Kidney (tissue), 14 donors: ENCODE data around the gene UBASH3B. TPM values are rescaled to one million over a fixed set of nuclear protein-coding genes. Genes with fewer than 3 reads are reported as not detected.
A peak's percentile ranks its signal among the peaks of the same experiment; 100 is the strongest.

Experiments
- DNase-seq, 5 donors: peaks; one replicate each; pipeline ENCODE4 v3.0.0-alpha.2; 2013 to 2020
- FAIRE-seq: peaks from 2 replicates; lab custom pipeline; 2012; peaks lifted over from hg19 to GRCh38; lab: Jason Lieb, UNC
- H3K27ac ChIP-seq, 2 donors: one replicate each; pipeline ENCODE4 v1.7.0; 2013; ENCODE audit warnings: low read depth in 2 of 2, low read length in 2 of 2, inconsistent platforms in 1 of 2
- H3K27me3 ChIP-seq: one replicate; pipeline ENCODE4 v1.7.1; 2013; ENCODE audit warnings: low read length, inconsistent platforms; ENCODE audit not compliant: control insufficient read depth, insufficient read depth
- H3K36me3 ChIP-seq, 3 donors: one replicate each; pipeline versions ENCODE4 v1.7.0 to v1.7.1; 2013; ENCODE audit warnings: low read length in 3 of 3, control low read depth in 1 of 3, inconsistent platforms in 1 of 3; ENCODE audit not compliant: insufficient read depth in 3 of 3, control insufficient read depth in 2 of 3
- H3K4me1 ChIP-seq, 3 donors: one replicate each; pipeline versions ENCODE4 v1.7.0 to v1.7.1; 2013; ENCODE audit warnings: low read length in 3 of 3, inconsistent platforms in 1 of 3, low read depth in 1 of 3; ENCODE audit not compliant: control insufficient read depth in 2 of 3, insufficient read depth in 2 of 3
- H3K4me3 ChIP-seq, 3 donors: one replicate each; pipeline versions ENCODE4 v1.7.0 to v1.8.1; 2013; ENCODE audit warnings: low read length in 3 of 3, control low read depth in 1 of 3, inconsistent platforms in 1 of 3
- H3K9ac ChIP-seq, 3 donors: one replicate each; pipeline versions ENCODE4 v1.7.0 to v1.7.1; 2013; ENCODE audit warnings: low read length in 3 of 3, control low read depth in 1 of 3, inconsistent platforms in 1 of 3
- H3K9me3 ChIP-seq, 3 donors: one replicate each; pipeline versions ENCODE4 v1.7.0 to v1.7.1; 2013; ENCODE audit warnings: low read length in 3 of 3, control low read depth in 1 of 3, inconsistent platforms in 1 of 3; ENCODE audit not compliant: control insufficient read depth in 2 of 3, insufficient read depth in 1 of 3
- CTCF ChIP-seq: IDR thresholded peaks from 3 replicates; pipeline ENCODE4 v1.5.1; 2012; ENCODE audit warnings: mild to moderate bottlenecking, moderate library complexity, borderline replicate concordance; ENCODE audit not compliant: insufficient read depth; ENCODE audit errors: extremely low read depth
- intact Hi-C: fragments of 100-400 bp; cut with DNase I; formaldehyde crosslinking; loops from one replicate; pipeline ENCODE4 v1.11.1; 2022
- polyA plus RNA-seq: library from polyadenylated mRNA; stranded (reverse); fragments of 350-450 nt; fragmentation: Illumina TruSeq; extraction: RNeasy Lipid Tissue Mini Kit (QIAGEN cat#74804); gene quantifications from one replicate; pipeline ENCODE4 v1.2.3, GENCODE V29; 2014; ENCODE audit warnings: low read depth, low replicate concordance; ENCODE audit not compliant: insufficient read depth
- total RNA-seq: library from RNA; stranded (reverse); fragmentation: NEBNext Ultra II Directional; extraction: Animal tissue kit (Norgen Biotek cat#: 25700); gene quantifications from one replicate; pipeline ENCODE4 v1.2.1, GENCODE V29; 2021
- donor health status: control.
- donor health status: control.
- donor health status: control.
- donor health status: control.
- donor health status: control.
- donor health status: DM: yes; HTN: yes; CAD: no.
- donor health status: Normal renal cell carcinoma (clear cell type).

UBASH3B gene
- total and polyA plus RNA-seq, 2 donors from 2014 or later: 0.62 to 22.8 TPM

- no peak for TF ChIP-seq CTCF
- Histone ChIP-seq H3K27ac (no peak overlapping the region), H3K9ac (no peak overlapping the region), H3K4me3 (no peak overlapping the region), H3K36me3 (no peaks in the 10 kb centered on the region), H3K4me1 (peaks cover 0 to 6% (median 0%) of the 10 kb centered on the region in 3 donors), H3K27me3 (no peaks in the 10 kb centered on the region), H3K9me3 (no peaks in the 10 kb centered on the region)
- DNase-seq (peak in 1 of 5 donors; percentile 69), FAIRE-seq (no peak)
- intact Hi-C loops: no loop called here
Measured at GRCh38 chr11:122653916-122654585, 1.5 kb upstream of the UBASH3B start.

GRCh38 chr11:122656073-122656630, 630 bp downstream of the UBASH3B start:
- TF ChIP-seq CTCF: no peak

GRCh38 chr11:122656631-122657101, 1.1 kb downstream of the UBASH3B start:
- TF ChIP-seq CTCF: no peak
- intact Hi-C loops: no loop called here
- peak overlapping the region; percentile 59 to 73 (median 71) for H3K4me3 ChIP-seq
- no peaks in the 10 kb centered on the region for H3K27me3 ChIP-seq
- no peaks in the 10 kb centered on the region for H3K9me3 ChIP-seq
- DNase-seq: peak in 4 of 5 donors; percentile 44 to 83 (median 68)
- no peaks in the 10 kb centered on the region for H3K36me3 ChIP-seq
- no peak for FAIRE-seq
- H3K9ac ChIP-seq: peak overlapping the region in 2 of 3 donors; percentile 34 to 59
- peaks cover 0 to 6% (median 3%) of the 10 kb centered on the region in 3 donors for H3K4me1 ChIP-seq
- H3K27ac ChIP-seq: peak overlapping the region; percentile 85 to 94

More at GRCh38 chr11:122656073-122656630, 630 bp downstream of the UBASH3B start:
- Histone ChIP-seq H3K9ac (peak overlapping the region; percentile 58 to 75 (median 59)), H3K9me3 (no peaks in the 10 kb centered on the region), H3K27ac (peak overlapping the region; percentile 85 to 94), H3K36me3 (no peaks in the 10 kb centered on the region), H3K27me3 (no peaks in the 10 kb centered on the region), H3K4me1 (peaks cover 0 to 6% (median 3%) of the 10 kb centered on the region in 3 donors), H3K4me3 (peak overlapping the region; percentile 59 to 73 (median 71))
- DNase-seq (peak in 3 of 5 donors; percentile 82 to 89 (median 83)), FAIRE-seq (no peak)
- intact Hi-C loops: no loop called here
